Karpas-422 (cell line): ENCODE results near the gene WWOX. TPM values are rescaled to one million over a fixed set of nuclear protein-coding genes. Genes with fewer than 3 reads are reported as not detected.

Source experiments
- DNase-seq: peaks from one replicate; pipeline ENCODE4 v3.0.0-alpha.2; 2015
- H2AFZ ChIP-seq: fragments of 200-600 bp; sonication (generic); 2 replicates; pipeline ENCODE4 v1.6.1; 2014; ENCODE audit warnings: antibody characterized with exemption, low read length, mixed read lengths
- H3K27ac ChIP-seq: fragments of 200-600 bp; sonication (generic); 2 replicates; pipeline ENCODE4 v1.5.1; 2014; ENCODE audit warnings: mild to moderate bottlenecking, low read length, moderate library complexity
- H3K27me3 ChIP-seq: fragments of 200-600 bp; sonication (generic); 2 replicates; pipeline ENCODE4 v1.6.1; 2014; ENCODE audit warnings: low read length, mixed read lengths
- H3K36me3 ChIP-seq: fragments of 200-600 bp; sonication (generic); 2 replicates; pipeline ENCODE4 v1.6.1; 2014; ENCODE audit warnings: low read length, mixed read lengths; ENCODE audit not compliant: insufficient read depth
- H3K4me1 ChIP-seq: fragments of 200-600 bp; sonication (generic); 2 replicates; pipeline ENCODE4 v1.6.1; 2014; ENCODE audit warnings: mild to moderate bottlenecking, low read length, mixed read lengths
- H3K4me2 ChIP-seq: fragments of 200-600 bp; sonication (generic); 2 replicates; pipeline ENCODE4 v1.6.1; 2014; ENCODE audit warnings: low read length, low read depth, mild to moderate bottlenecking; ENCODE audit not compliant: poor library complexity, severe bottlenecking
- H3K4me3 ChIP-seq: fragments of 200-600 bp; sonication (generic); 2 replicates; pipeline ENCODE4 v1.5.1; 2014; ENCODE audit warnings: mild to moderate bottlenecking, antibody characterized with exemption, low read length, mixed read lengths
- H3K79me2 ChIP-seq: fragments of 200-600 bp; sonication (generic); 2 replicates; pipeline ENCODE4 v1.6.1; 2014; ENCODE audit warnings: mild to moderate bottlenecking, low read length, mixed read lengths
- H3K9ac ChIP-seq: fragments of 200-600 bp; sonication (generic); 2 replicates; pipeline ENCODE4 v1.6.0; 2014; ENCODE audit warnings: low read length
- H3K9me2 ChIP-seq: fragments of 200-600 bp; sonication (generic), shearing (Covaris generic); replicated peaks from 2 replicates; pipeline ENCODE4 v1.6.0; 2014; ENCODE audit warnings: mild to moderate bottlenecking, low read length, moderate library complexity; ENCODE audit not compliant: insufficient read depth
- H3K9me3 ChIP-seq: fragments of 300-700, 200-600 bp; sonication (generic); 2 replicates; pipeline ENCODE4 v1.6.1; 2014; ENCODE audit warnings: low read length, mixed read lengths
- H4K20me1 ChIP-seq: fragments of 200-600 bp; sonication (generic); 2 replicates; pipeline ENCODE4 v1.6.1; 2014; ENCODE audit warnings: mild to moderate bottlenecking, antibody characterized with exemption, low read length, low read depth; ENCODE audit not compliant: insufficient read depth
- total RNA-seq: library from RNA; depleted of rRNA; stranded (reverse); fragments of >200 nt; shearing (Covaris generic); gene quantifications from 2 replicates; pipeline ENCODE4 v1.2.3, GENCODE V29; 2014; ENCODE audit warnings: low replicate concordance

Gene WWOX
- total RNA-seq, 1 experiment from 2014 or later, result 66.2 TPM

DNA sequence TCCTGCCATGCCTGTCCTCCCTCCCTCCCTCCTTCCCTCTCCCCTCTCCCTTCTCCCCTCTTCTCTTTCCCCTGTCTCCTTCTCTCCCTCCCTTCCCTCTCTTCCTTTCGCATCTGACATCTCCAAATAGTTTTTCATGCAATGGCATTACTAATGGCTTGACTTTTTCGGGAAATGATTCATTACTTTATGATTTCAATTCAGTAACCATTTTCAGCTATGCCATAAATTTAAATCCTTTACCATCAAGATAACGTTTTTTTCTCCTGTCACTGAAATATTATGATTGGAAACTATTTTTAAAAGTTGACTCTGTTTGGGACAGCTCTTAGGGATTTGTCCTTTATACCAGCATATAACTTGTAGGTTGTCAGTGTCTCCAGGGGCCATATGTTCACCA is 201.0 kb downstream of the WWOX start:
- no peaks in the 10 kb centered on the region for H3K79me2 ChIP-seq
- no peaks in the 10 kb centered on the region for H3K27me3 ChIP-seq
- H3K4me3 ChIP-seq, result no peak overlapping the region
- no peaks in the 10 kb centered on the region for H3K9me3 ChIP-seq
- no peaks in the 10 kb centered on the region for H4K20me1 ChIP-seq
- H2AFZ ChIP-seq, result no peak overlapping the region
- no peak overlapping the region for H3K27ac ChIP-seq
- H3K36me3 ChIP-seq, result no peaks in the 10 kb centered on the region
- no peak overlapping the region for H3K4me2 ChIP-seq
- DNase-seq, result no peak
- H3K9ac ChIP-seq, result no peak overlapping the region
- no peaks in the 10 kb centered on the region for H3K9me2 ChIP-seq
- no peaks in the 10 kb centered on the region for H3K4me1 ChIP-seq

DNA sequence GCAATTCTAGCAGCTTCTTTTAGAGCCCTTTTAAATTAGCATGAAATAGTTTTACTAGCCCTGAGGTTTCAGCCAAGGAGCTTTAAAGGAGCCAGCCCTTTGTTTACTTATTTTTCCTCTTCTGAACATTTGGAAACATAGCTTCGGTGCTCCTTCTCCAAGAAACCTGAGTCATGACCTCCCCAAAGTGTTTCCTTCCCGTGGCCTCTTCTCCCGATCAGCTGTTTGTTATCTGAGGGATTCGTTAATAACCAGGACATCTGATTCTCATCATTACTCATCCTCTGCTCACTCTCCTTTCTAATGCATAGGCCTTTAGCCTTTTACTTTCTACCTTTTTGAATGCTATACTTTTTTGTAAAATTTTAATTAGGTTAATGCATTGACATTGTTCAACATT is 204.5 kb downstream of the WWOX start:
- Histone ChIP-seq H3K36me3 (no peaks in the 10 kb centered on the region), H3K79me2 (no peaks in the 10 kb centered on the region), H3K27ac (no peak overlapping the region), H3K9me2 (no peaks in the 10 kb centered on the region), H2AFZ (no peak overlapping the region), H4K20me1 (no peaks in the 10 kb centered on the region), H3K9me3 (no peaks in the 10 kb centered on the region), H3K4me3 (no peak overlapping the region), H3K4me1 (no peaks in the 10 kb centered on the region), H3K9ac (no peak overlapping the region), H3K27me3 (no peaks in the 10 kb centered on the region), H3K4me2 (no peak overlapping the region)
- DNase-seq, result no peak

DNA sequence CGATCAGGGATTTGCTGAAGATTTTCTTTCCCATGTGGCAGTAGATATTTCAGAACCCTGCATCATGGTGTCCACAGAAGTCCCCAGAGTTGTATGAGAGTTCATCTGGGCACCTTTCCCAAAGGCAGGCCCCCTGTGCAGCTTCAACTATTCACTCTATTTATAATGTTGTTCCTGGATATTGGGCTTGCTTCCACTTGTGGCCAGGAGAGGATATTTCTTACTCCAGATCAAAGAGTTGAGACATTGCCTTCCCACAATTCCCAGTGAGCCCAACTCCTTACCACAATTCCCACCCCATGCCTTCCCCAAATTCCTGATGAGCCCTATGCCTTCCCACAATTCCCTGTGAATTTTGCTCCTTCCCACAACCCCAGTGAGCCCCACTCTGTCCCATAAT is 206.9 kb downstream of the WWOX start:
- Histone ChIP-seq H3K9me3 (no peaks in the 10 kb centered on the region), H3K9me2 (no peaks in the 10 kb centered on the region), H4K20me1 (no peaks in the 10 kb centered on the region), H3K27me3 (no peaks in the 10 kb centered on the region), H3K27ac (no peak overlapping the region), H3K4me2 (no peak overlapping the region), H2AFZ (no peak overlapping the region), H3K9ac (no peak overlapping the region), H3K4me3 (no peak overlapping the region), H3K36me3 (no peaks in the 10 kb centered on the region), H3K4me1 (no peaks in the 10 kb centered on the region), H3K79me2 (no peaks in the 10 kb centered on the region)
- DNase-seq, result no peak

DNA sequence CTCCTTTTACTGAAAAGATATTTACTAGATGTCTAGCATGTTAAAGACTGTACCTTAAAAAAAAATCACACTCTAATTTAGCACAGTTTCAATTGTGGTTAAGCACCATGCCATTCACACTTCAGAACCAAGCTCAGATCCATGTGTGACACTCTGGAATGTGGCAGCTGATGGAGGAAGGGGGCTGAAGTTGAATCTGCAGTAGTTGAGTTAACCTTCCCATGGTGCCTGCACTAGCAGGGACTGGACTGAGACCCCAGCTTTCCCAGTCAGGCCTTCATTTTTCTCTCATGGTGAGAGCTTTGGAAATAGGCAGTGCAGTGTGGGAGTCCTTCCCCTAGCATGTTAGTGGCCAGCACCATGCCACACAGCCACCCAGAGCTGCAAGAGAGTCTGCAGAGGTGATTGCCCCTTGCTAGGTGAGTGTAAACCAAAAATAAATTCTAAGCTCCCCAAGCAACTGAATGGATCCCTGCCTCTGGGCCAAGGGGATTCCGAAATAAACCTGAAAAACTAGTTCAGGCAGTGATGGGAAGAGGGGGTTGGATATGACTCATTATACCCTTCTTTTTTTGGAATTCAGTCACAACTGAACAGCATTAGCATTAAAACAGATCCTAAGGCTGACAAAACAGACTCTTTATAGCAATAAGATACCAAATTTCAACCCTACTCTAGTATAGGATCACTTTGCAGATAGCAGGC is 208.5 kb downstream of the WWOX start:
- Histone ChIP-seq H3K4me2 (no peak overlapping the region), H4K20me1 (no peaks in the 10 kb centered on the region), H3K9me3 (no peaks in the 10 kb centered on the region), H3K9me2 (no peaks in the 10 kb centered on the region), H3K9ac (no peak overlapping the region), H3K27ac (no peak overlapping the region), H3K4me3 (no peak overlapping the region), H3K4me1 (no peaks in the 10 kb centered on the region), H3K79me2 (no peaks in the 10 kb centered on the region), H2AFZ (no peak overlapping the region), H3K36me3 (no peaks in the 10 kb centered on the region), H3K27me3 (no peaks in the 10 kb centered on the region)
- DNase-seq, result no peak

DNA sequence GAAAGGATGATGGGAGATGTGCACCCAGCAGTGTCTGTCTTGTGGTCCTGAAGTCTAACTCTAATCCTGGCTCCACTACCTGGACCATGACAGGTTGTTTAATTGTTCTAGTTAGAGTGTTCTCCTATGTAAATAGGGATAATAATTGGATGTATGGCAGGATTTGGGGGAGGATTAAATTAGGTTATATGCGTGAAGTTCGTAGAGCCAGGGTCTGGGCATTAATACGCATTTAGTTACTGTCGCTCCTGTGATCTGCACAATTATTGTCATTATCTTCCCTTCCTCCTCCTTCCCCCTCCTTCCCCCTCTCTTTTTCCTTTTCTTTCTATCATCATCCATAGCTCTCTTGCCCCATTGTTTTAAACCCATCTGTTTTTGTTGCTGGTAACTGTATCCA is 210.3 kb downstream of the WWOX start:
- Histone ChIP-seq H3K27me3 (no peaks in the 10 kb centered on the region), H4K20me1 (no peaks in the 10 kb centered on the region), H3K9ac (no peak overlapping the region), H3K4me1 (no peaks in the 10 kb centered on the region), H3K9me2 (no peaks in the 10 kb centered on the region), H3K4me3 (no peak overlapping the region), H3K79me2 (no peaks in the 10 kb centered on the region), H3K9me3 (no peaks in the 10 kb centered on the region), H3K36me3 (no peaks in the 10 kb centered on the region), H2AFZ (no peak overlapping the region), H3K27ac (no peak overlapping the region), H3K4me2 (no peak overlapping the region)
- DNase-seq, result no peak

DNA sequence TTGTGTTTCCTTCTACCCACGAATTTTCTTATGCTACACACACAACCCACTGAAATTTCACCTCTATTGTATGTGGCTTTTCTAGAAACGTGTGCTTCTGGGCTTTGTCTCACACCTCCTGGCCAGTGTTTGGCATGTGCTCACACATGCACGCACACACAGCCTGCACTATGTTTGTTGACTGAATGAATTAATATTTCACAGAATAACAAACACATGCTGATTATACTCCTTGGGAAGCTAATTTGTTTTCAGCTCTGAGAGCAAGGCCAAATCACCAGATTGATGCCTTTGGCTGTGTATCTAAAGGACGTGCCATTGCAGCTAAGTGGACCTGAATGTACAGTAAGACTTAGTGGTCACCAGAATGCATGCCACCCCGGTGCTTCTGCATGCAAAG is 210.7 kb downstream of the WWOX start:
- H3K4me3 ChIP-seq, result no peak overlapping the region
- H4K20me1 ChIP-seq, result no peaks in the 10 kb centered on the region
- H3K27ac ChIP-seq, result no peak overlapping the region

DNA sequence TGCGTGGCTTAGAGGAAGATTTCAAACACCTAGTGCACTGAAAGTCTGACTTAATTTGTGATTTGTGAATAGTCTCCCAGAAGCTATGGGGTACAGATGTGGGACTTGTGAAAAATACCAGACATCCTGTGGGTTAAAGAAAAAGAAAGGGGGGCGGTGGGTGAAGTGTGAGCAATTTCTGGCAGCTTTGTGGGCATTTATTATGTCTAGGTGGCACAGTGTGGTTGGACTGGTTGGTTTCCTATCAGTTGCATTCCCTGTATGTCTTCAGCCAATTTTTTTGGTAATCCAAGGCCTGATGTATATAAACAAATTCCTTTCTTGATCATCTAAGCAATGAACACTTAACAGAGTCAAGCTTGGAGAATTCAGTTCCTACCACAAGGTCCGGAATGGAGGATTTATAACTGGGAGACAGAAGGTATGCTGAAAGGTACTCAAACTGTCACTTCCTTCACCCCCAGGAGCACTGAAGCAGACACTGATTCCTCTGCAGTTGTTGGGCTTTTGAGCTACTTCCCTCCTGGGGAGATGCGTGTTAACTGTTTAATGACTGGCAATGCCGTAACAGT is 211.6 kb downstream of the WWOX start:
- H3K27ac ChIP-seq, result no peak overlapping the region
- no peaks in the 10 kb centered on the region for H3K36me3 ChIP-seq
- H3K9me3 ChIP-seq, result no peaks in the 10 kb centered on the region
- H3K4me3 ChIP-seq, result no peak overlapping the region
- H3K4me1 ChIP-seq, result no peaks in the 10 kb centered on the region
- H3K79me2 ChIP-seq, result no peaks in the 10 kb centered on the region
- no peaks in the 10 kb centered on the region for H3K9me2 ChIP-seq
- H4K20me1 ChIP-seq, result no peaks in the 10 kb centered on the region
- no peaks in the 10 kb centered on the region for H3K27me3 ChIP-seq
- H2AFZ ChIP-seq, result no peak overlapping the region
- DNase-seq, result no peak
- no peak overlapping the region for H3K4me2 ChIP-seq
- no peak overlapping the region for H3K9ac ChIP-seq

More for the DNA sequence above, 210.7 kb downstream of the WWOX start:
- H3K36me3 ChIP-seq, result no peaks in the 10 kb centered on the region
- DNase-seq, result no peak
- H3K79me2 ChIP-seq, result no peaks in the 10 kb centered on the region
- no peak overlapping the region for H3K4me2 ChIP-seq
- H3K4me1 ChIP-seq, result no peaks in the 10 kb centered on the region
- no peaks in the 10 kb centered on the region for H3K27me3 ChIP-seq
- no peak overlapping the region for H3K9ac ChIP-seq
- H2AFZ ChIP-seq, result no peak overlapping the region
- no peaks in the 10 kb centered on the region for H3K9me3 ChIP-seq
- H3K9me2 ChIP-seq, result no peaks in the 10 kb centered on the region

DNA sequence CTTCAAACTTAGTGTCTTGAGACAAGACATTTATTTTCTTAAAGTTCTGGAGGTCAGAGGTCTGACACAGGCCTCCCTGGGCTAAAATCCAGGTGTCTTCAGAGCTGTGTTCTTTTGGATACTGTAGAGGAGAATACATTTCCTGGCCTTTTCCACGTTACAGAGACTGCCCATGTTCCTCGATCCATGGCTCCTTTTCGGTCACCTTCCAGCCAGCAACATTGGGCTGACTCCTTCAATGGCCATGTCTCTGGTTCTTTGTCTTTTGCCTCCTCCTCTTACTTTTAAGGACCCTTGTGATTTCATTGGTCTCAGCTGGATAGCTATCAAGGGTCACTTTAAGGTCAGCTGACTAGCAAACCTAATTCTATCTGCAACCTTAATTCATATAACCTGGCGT is 212.4 kb downstream of the WWOX start:
- Histone ChIP-seq H3K27me3 (no peaks in the 10 kb centered on the region), H3K9me3 (no peaks in the 10 kb centered on the region), H4K20me1 (no peaks in the 10 kb centered on the region), H3K27ac (no peak overlapping the region), H3K9me2 (no peaks in the 10 kb centered on the region), H3K79me2 (no peaks in the 10 kb centered on the region), H3K36me3 (no peaks in the 10 kb centered on the region), H3K4me1 (no peaks in the 10 kb centered on the region), H3K4me3 (no peak overlapping the region), H2AFZ (no peak overlapping the region), H3K9ac (no peak overlapping the region), H3K4me2 (no peak overlapping the region)
- DNase-seq, result no peak
